Neuron (in vitro differentiated cells): ENCODE results near the gene NMT1.

ENCODE experiments used
- H2AFZ ChIP-seq: one replicate; pipeline ENCODE4 v1.6.1; 2013; ENCODE audit warnings: low read depth, mild to moderate bottlenecking, inconsistent platforms, low read length, moderate library complexity
- H3K27me3 ChIP-seq: one replicate; pipeline ENCODE4 v1.6.1; 2013; ENCODE audit warnings: low read length; ENCODE audit not compliant: insufficient read depth
- H3K36me3 ChIP-seq: one replicate; pipeline ENCODE4 v1.6.1; 2013; ENCODE audit warnings: low read length; ENCODE audit not compliant: insufficient read depth
- H3K4me1 ChIP-seq: one replicate; pipeline ENCODE4 v1.6.1; 2013; ENCODE audit warnings: low read length; ENCODE audit not compliant: insufficient read depth
- H3K4me3 ChIP-seq: 2 replicates; pipeline ENCODE4 v1.5.1; 2013; ENCODE audit warnings: mild to moderate bottlenecking, low read length, moderate library complexity
- H3K9me3 ChIP-seq: one replicate; pipeline ENCODE4 v1.6.1; 2013; ENCODE audit warnings: low read length

NMT1 gene

GRCh38 chr17:45029096-45029495, 32.0 kb upstream of the NMT1 start:
- Histone ChIP-seq H3K27me3 (no peaks in the 10 kb centered on the region), H2AFZ (no peak overlapping the region), H3K4me1 (peaks cover 4% of the 10 kb centered on the region), H3K9me3 (no peaks in the 10 kb centered on the region), H3K4me3 (no peak overlapping the region), H3K36me3 (peaks cover 66% of the 10 kb centered on the region)

- H3K4me1 ChIP-seq: peaks cover 4% of the 10 kb centered on the region
- peaks cover 67% of the 10 kb centered on the region for H3K36me3 ChIP-seq
- H3K27me3 ChIP-seq: no peaks in the 10 kb centered on the region
- no peak overlapping the region for H3K4me3 ChIP-seq
- H3K9me3 ChIP-seq: no peaks in the 10 kb centered on the region
- no peak overlapping the region for H2AFZ ChIP-seq
Measured at GRCh38 chr17:45029758-45030423, 31.2 kb upstream of the NMT1 start.

- H3K4me1 ChIP-seq: peaks cover 4% of the 10 kb centered on the region
- H3K36me3 ChIP-seq: peaks cover 64% of the 10 kb centered on the region
- no peak overlapping the region for H2AFZ ChIP-seq
- no peak overlapping the region for H3K4me3 ChIP-seq
- no peaks in the 10 kb centered on the region for H3K27me3 ChIP-seq
- no peaks in the 10 kb centered on the region for H3K9me3 ChIP-seq
Measured at GRCh38 chr17:45030733-45031132, 30.4 kb upstream of the NMT1 start.

- Histone ChIP-seq H3K27me3 (no peaks in the 10 kb centered on the region), H3K4me3 (no peak overlapping the region), H2AFZ (no peak overlapping the region), H3K4me1 (peaks cover 4% of the 10 kb centered on the region), H3K36me3 (peaks cover 66% of the 10 kb centered on the region), H3K9me3 (no peaks in the 10 kb centered on the region)
Measured at GRCh38 chr17:45031231-45032173, 29.6 kb upstream of the NMT1 start.

GRCh38 chr17:45032174-45032541, 29.0 kb upstream of the NMT1 start:
- H3K36me3 ChIP-seq: peaks cover 61% of the 10 kb centered on the region
- H3K9me3 ChIP-seq: no peaks in the 10 kb centered on the region
- no peaks in the 10 kb centered on the region for H3K27me3 ChIP-seq
- no peak overlapping the region for H3K4me3 ChIP-seq
- H2AFZ ChIP-seq: no peak overlapping the region
- H3K4me1 ChIP-seq: peaks cover 4% of the 10 kb centered on the region

GRCh38 chr17:45034599-45034998, 26.5 kb upstream of the NMT1 start:
- H3K27me3 ChIP-seq: no peaks in the 10 kb centered on the region
- H3K4me3 ChIP-seq: no peak overlapping the region
- no peak overlapping the region for H2AFZ ChIP-seq
- H3K36me3 ChIP-seq: peaks cover 55% of the 10 kb centered on the region
- H3K4me1 ChIP-seq: peaks cover 4% of the 10 kb centered on the region
- no peaks in the 10 kb centered on the region for H3K9me3 ChIP-seq

GRCh38 chr17:45035848-45036247, 25.3 kb upstream of the NMT1 start:
- Histone ChIP-seq H3K4me1 (peaks cover 9% of the 10 kb centered on the region), H3K4me3 (no peak overlapping the region), H3K9me3 (no peaks in the 10 kb centered on the region), H3K36me3 (peaks cover 43% of the 10 kb centered on the region), H2AFZ (no peak overlapping the region), H3K27me3 (no peaks in the 10 kb centered on the region)

- Histone ChIP-seq H3K4me1 (peaks cover 13% of the 10 kb centered on the region), H3K9me3 (no peaks in the 10 kb centered on the region), H3K27me3 (no peaks in the 10 kb centered on the region), H3K36me3 (peaks cover 35% of the 10 kb centered on the region), H3K4me3 (no peak overlapping the region), H2AFZ (no peak overlapping the region)
Measured at GRCh38 chr17:45036691-45037090, 24.4 kb upstream of the NMT1 start.

GRCh38 chr17:45038728-45039634, 22.1 kb upstream of the NMT1 start:
- peaks cover 18% of the 10 kb centered on the region for H3K4me1 ChIP-seq

GRCh38 chr17:45040459-45040858, 20.7 kb upstream of the NMT1 start:
- peaks cover 21% of the 10 kb centered on the region for H3K4me1 ChIP-seq
- H3K27me3 ChIP-seq: no peaks in the 10 kb centered on the region
- H3K9me3 ChIP-seq: no peaks in the 10 kb centered on the region
- H3K4me3 ChIP-seq: no peak overlapping the region
- no peak overlapping the region for H2AFZ ChIP-seq
- peaks cover 9% of the 10 kb centered on the region for H3K36me3 ChIP-seq

More at GRCh38 chr17:45038728-45039634, 22.1 kb upstream of the NMT1 start:
- H3K36me3 ChIP-seq: peaks cover 17% of the 10 kb centered on the region
- no peaks in the 10 kb centered on the region for H3K27me3 ChIP-seq
- no peak overlapping the region for H2AFZ ChIP-seq
- H3K9me3 ChIP-seq: no peaks in the 10 kb centered on the region
- no peak overlapping the region for H3K4me3 ChIP-seq

GRCh38 chr17:45042346-45043120, 18.6 kb upstream of the NMT1 start:
- Histone ChIP-seq H3K4me1 (peaks cover 21% of the 10 kb centered on the region), H3K4me3 (no peak overlapping the region), H3K9me3 (no peaks in the 10 kb centered on the region), H3K36me3 (peaks cover 4% of the 10 kb centered on the region), H3K27me3 (no peaks in the 10 kb centered on the region), H2AFZ (no peak overlapping the region)

GRCh38 chr17:45043813-45044540, 17.1 kb upstream of the NMT1 start:
- no peaks in the 10 kb centered on the region for H3K27me3 ChIP-seq
- H3K4me3 ChIP-seq: no peak overlapping the region
- H2AFZ ChIP-seq: no peak overlapping the region
- H3K4me1 ChIP-seq: peaks cover 21% of the 10 kb centered on the region
- peaks cover 7% of the 10 kb centered on the region for H3K36me3 ChIP-seq
- no peaks in the 10 kb centered on the region for H3K9me3 ChIP-seq
